OCI-LY7 (cell line): ENCODE measurements around the gene ZXDA.

ENCODE experiments used
- CTCF ChIP-seq: fragments of 200-600 bp; sonication (generic); conservative IDR thresholded peaks from 2 replicates; pipeline ENCODE4 v1.5.1; 2014; ENCODE audit warnings: mild to moderate bottlenecking, antibody characterized with exemption, low read length, moderate library complexity, mixed read lengths
- EZH2phosphoT487 ChIP-seq: fragments of 200-600 bp; sonication (generic); IDR thresholded peaks from 2 replicates; pipeline ENCODE4 v1.6.1; 2018; ENCODE audit warnings: low read depth, borderline replicate concordance, mild to moderate bottlenecking, mixed run types, antibody characterized with exemption, low read length, moderate library complexity, mixed read lengths

- TF ChIP-seq CTCF (no peak), EZH2phosphoT487 (no peak)
These were observed 38.8 kb downstream of the ZXDA start for GRCh38 chrX:57871463-57871862.
